ENCODE measurements around the gene COPS2.
A peak's percentile ranks its signal among the peaks of the same experiment; 100 is the strongest.
"Not testable (repeated sequence)": the region's sequence is repeated elsewhere in the genome, so short reads cannot be mapped to it uniquely, and the experiment has no call there.

Gene COPS2

DNA sequence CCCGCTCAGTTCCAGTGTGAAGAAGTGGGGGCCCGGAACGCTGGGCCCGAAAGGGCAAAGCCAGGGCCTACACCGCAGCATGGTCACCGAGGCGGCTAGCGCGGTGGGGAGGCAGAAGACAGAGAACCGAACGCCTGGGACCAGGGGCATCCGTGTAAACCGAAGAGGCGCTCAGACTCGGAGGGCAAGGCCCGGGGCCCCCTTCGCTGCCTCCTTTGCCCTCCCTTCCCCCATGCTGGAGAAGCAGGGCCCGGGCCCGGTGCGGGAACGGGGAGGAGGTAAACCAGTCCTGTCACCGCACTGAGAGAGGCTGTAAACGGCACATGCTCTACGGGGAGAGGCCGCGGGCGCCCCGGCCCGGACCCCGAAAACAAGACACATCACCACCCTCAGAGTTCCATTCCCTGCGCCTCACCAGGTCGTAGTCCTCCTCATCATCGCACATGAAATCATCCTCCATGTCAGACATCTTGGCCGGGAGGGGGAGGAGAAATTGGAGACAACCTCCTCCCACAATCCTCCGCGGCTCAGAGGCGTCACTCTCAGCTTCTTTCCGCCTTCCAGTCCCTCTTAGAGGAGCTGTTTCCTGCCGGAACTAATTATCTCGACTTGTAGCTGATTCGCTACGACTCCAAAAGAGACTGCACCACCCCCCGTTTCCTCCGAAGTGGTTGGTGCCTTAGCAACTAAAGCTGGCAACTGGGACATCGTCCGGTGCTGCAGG, at the start of gene COPS2:
Gene COPS2, minus strand, starts transcription at position 490 of the 724 bp plus-strand sequence. Its CDS starts 21 bp downstream, at position 469.
- DNase-seq = peak; percentile 98 to 99

DNA sequence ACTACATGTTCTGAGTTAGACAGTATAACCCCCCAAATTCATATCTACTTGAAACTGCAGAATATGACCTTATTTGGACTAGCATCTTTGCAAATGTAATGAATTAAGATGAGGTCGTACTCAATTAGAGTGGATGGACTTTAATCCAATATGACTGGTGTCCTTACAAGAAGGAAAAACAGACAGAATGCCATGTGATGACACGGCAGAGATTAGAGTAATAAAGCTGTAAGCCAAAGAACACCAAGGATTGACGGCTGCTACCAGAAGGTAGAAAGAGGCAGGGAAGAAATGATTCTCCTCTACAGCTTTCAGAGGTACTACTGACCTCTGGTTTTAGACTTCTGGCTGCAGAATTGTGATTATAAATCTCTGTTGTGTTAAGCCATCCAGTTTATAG, 44.9 kb upstream of the COPS2 start:
- DNase-seq = no peak

DNA sequence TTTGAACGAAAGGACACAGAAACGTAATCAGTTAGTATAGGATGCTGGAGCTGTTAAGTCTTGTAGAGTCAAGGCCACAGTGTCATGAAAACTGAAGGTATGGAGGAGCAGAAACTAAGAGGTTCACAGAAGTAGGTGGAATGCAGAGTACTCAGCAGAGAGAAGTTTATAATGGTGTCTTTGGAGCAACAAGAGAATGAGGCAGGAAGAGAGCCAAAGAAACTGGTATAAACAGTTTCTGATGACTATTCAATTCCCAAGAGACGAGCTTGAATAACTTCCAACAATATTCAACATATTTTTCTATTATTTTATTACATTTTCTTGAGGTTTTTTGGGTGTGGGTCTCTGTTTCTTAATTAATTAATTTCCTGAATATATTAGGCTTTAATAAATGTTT, 44.3 kb upstream of the COPS2 start:
- DNase-seq = no peak

DNA sequence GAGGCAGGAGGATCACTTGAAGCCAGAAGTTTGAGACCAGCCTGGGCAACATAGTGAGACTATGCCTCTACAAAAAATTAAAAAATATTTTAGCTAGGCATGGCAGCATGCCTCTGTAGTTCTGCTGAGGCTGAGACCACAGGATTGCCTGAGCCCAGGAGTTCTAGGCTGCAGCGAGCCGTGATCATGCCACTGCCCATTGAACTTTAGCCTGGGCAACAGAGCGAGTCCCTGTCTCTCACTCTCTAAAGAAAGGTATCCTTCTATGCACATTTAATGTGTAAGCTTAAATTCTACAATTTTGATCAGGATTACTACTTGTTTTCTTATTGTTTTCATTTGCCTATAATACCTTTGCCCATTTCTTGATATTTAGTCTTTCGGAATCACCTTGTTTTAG, 41.5 kb upstream of the COPS2 start:
- DNase-seq = no peak

DNA sequence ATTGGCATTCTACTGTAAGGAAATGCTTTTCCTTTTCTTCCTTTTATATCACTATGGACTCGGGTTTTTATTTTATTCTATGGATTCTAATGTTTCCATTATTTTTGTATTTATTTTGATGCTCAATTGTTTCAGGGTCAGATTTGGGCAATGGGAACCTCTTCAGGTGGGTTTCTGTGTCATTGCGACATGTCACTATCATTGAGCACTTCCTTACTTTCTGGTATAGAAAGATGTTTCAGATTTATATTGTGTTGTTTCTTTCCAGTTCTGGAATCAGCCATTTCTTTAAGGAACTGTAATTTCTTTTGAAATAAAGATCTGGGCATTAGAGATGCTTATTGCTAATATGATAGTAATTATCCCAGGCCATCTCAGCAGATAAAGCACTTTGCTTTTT, 36.5 kb upstream of the COPS2 start:
- no peak for DNase-seq

DNA sequence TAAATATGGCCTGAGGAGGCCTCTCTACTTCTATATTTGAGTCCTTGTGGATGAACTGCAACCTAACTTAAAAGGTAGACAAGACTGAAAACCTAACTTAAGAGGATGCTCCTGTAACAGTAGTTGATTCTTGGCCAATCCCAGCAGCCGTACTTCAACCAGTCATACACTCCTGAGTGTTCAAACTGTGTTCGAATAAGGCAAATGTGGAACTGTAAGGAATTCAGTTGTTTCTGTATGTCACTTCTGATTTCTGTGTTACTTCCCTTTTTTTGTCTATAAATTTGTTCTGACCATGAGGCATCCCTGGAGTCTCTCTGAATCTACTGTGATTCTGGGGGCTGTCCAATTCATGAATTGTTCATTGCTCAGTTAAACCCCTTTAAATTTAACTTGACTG, 35.2 kb upstream of the COPS2 start:
- DNase-seq = no peak

DNA sequence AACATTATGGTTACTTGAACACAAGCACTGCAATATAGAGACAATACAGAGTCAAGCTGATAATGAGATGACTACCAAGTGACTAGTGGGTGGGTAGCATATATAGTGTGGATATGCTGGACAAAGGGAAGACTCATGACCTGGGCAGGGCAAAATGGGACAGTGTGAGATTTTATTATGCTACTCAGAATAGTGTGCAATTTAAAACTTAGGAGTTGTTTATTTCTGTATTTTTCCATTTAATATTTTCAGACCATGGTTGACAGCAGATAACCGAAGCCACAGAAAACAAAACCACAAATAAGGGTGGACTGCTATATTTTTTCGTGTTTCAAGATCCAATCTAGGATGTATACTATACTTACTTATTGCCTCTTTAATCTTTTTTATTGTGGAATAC, 34.2 kb upstream of the COPS2 start:
- DNase-seq = no peak

DNA sequence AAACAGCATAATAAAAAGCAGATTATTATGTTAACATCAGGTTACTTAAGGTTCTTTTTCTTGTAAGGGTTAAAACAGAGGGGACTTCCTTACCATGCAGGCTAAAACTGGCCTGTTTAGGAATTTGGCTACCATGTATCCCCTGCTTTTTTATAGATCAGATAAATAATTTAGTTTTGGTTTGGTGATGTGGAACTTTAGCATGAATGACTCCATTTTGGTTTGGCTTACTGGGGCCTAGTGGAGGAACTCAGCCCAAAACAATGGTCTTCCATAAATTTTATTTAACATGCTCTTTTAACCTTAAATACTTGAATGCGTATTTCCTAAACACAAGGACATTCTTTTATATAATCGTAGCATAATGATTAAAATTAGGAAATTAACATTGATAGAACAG, 33.5 kb upstream of the COPS2 start:
- DNase-seq = no peak

DNA sequence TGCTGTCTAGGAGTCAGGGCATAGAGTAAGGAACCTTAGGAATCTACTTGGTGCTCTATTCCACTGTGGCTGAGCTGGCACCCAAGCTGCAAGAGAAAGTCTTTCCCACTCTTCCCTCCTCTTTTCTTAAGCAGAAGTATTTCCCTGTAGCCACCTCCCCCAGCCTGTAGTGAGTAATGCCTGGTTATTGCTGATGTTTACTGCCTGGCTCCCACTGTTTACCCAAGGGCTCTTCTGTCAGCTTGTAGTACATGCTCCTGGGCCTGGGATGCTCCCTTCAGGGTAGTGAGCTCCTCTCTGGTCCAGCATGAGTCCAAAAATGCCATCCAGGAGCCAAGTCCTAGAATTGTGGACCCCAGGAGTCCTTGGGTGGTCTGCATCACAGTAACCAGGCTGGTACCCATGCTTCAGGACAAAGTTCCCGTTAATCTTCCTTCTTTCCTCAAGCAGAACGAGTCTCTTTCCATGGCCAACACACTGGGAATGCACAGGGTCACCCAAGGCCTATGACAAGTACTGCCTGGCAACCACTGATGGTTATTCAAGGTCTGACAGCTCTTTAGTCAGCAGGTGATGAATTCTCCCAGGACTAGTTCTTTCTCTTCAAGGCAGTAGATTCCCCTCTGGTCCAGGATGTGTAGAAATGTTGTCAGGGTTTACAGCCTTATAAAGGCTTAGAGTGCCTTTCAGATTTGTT, 32.3 kb upstream of the COPS2 start:
- DNase-seq = no peak

DNA sequence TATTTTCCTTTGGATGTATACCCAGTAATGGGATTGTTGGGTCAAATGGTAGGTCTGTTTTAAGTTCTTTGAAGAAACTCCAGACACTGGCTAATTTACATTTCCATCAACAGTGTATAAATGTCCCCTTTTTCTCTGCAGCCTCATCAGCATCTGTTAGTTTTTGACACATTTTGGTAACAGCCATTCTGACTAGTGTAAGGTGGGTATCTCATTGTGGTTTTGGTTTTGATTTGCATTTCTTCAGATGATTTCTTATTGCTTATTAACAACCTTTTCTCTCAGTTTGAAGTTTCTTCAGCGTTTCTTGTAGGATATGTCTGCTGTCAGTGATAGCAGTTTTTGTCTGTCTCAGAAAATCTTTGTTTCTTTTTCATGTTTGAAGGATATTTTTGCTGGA, 30.1 kb upstream of the COPS2 start:
- DNase-seq = no peak

DNA sequence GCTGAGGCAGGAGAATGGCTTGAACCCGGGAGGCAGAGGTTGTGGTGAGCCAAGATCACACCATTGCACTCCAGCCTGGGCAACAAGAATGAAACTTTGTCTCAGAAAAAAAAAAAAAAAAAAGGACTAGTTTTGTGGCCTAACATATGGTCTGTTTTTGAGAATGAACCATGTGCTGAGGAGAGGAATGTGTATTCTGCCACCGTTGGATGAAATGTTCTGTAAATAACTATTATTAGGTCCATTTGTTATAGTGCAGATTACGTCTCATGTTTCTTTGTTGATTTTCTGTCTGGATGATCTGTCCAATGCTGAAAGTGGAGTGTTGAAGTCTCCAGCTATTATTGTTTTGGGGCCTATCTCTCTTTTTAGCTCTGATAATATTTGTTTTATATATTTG, 28.3 kb upstream of the COPS2 start:
- DNase-seq = not testable (repeated sequence)

DNA sequence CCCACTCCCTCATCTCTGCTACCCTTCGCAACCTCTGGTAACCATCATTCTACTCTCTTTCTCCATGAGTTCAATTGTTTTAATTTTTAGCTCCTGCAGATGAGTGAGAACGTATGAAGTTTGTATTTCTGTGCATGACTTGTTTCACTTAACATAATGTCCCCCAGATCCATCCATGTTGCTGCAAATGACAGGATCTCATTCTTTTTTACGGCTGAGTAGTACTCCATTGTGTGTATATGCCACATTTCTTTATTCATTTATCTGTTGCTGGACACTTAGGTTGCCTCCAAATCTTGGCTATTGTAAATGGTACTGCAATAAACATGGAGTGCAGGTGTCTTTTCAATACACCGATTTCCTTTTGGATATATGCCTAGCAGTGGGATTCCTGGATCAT, 26.7 kb upstream of the COPS2 start:
- DNase-seq = no peak

DNA sequence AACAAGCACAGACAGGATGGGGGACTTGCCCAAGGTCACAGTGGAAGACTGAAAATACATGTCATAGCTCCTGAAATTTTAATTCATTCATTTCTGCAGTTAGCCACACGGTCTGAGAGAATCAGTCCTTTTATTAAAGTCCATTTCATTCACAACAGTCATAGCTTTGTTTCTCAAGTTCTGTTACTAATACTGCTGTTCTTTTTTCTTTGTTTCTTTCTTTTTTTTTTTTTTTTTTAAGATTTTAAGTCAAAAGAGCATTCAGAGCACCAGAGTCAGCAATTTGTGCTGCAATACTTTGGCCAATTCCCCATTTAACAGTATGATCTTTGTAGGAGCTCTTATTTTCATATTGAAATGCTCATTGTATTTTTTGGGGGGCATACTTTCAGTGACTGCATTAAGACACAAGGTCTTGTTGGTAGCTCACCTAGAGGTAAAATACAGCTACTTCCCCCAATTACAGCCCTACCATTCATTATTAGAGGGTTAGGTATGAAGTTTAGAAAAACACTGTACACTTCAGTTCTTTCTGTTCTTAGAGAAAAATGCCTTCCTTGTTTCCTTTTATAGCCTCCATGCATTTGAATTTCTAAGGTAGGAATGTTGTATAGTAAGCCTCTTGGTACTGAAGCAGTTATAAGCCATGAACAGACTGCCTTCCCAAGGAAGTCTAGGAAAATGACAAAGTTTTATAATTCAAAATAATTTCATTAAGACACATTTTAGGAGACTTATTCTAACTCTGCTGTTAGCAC, 24.2 kb upstream of the COPS2 start:
- no peak for DNase-seq

DNA sequence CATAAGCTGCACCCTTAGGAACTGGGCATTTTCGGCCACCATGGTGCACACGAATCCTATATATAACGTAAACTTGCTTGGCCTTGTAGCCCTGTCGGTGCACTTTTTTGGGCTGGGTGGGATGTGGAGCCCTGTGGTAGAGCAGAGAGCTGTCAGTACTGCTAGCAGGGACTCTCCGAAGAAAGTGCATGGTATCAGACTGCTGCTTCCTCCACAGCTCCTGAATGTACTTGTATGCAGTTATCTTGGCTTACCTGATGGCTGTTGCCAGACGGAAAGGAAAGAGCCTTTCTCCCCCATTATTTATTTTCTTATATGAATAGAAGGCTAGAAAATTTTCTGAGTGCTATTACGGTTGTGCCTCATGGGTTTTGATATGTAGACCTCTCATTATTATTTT, 23.1 kb upstream of the COPS2 start:
- no peak for DNase-seq

DNA sequence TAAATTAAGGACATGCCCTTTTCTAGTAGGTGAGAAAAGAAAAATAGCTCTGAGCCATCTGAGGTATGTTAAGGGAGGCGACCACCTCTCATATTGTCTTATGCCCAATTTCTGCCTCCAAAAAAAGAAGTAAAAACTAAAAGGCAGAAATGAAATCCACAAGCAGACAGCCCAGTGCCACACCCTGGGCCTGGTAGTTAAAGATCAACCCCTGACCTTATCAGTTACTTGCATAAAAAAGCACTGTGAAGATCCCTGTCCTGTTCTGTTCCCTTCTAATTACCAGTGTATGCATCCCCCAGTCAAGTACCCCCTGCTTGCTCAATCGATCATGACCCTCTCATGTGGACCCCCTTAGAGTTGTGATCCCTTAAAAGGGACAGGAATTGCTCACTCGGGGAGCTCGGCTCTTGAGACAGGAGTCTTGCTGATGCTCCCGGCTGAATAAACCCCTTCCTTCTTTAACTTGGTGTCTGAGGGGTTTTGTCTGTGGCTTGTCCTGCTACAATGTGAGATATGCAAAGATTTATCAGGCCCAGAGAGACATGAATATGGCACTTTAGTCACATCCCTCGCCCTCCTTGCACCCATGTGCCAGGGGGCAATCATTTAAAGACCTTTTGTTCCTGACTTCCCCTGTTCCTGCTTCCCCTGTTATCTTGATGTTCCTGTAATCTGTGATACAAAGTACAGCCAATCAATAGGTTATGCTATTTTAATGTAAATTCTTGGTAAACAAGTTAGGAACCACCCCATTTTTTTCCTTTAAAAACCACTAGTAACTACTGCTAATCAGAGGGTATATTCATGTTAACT, 20.4 kb upstream of the COPS2 start:
- DNase-seq = not testable (repeated sequence)

DNA sequence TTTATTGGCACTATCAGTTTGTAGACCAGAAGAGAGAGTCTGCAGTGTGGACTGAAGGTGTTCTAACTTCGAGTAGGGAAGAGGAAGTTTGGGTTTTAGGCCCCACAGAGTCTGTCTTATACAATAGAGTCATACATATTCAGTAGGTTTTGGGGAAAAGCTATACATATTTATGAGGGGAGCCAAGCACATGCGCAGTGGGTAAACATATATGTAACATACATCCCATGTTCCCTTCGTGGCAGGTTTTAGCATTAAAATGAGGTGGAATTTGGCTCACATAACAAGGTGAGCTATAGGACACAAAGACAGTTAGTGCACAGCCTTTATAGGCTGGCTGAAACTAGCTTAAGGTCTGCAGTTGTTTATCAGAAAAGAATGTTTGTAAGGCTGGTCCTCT, 19.5 kb upstream of the COPS2 start:
- DNase-seq = no peak

DNA sequence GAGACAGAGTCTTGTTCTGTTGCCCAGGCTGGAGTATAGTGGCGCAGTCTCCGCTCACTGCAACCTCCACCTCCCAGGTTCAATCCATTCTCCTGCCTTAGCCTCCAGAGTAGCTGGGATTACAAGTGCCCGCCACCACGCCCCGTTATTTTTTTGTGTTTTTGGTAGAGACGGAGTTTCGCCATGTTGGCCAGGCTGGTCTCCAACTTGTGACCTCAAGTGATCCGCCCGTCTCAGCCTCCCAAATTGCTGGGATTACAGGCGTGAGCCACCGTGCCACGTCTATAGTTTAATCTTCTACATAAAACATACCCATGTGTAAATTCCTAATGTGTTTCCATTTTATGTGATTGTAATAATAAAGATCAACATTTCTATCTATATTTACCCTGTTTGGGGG, 16.4 kb upstream of the COPS2 start:
- DNase-seq = no peak

DNA sequence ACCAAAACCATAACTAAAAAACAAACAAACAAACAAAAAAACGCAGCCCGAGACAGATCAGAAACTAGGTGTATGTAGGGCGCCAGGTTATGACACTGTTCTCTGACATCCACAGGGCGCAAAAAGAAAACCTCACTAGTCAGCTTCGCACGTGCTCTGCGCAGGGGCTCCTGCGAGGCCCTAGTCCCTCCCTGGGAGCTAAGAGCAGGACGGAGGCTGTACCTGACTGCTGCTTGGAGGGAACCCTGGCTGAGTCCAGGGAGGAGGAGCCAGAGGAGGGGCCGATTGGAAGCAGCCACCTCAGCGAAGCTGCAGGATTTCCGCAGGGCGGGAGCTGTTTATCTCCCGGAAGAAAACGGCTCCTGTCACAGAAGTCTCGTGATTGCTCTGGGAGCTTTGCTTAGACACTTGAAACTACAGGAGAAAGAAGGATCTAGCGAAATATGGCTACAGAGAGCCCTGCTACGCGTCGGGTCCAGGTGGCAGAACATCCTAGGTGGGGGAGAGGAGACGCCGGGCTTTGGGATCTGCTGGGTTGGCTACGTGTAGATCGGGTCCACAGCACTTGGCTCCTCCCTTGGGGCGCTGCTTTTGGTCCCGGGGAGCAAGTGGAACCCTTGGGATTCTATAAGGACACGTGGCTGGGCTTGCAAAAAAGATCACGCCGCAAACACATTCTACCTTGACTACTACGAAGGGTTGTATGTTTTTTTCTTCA, 14.6 kb upstream of the COPS2 start, which contains the start of gene GALK2:
Gene GALK2, plus strand, starts transcription at position 368 of the 718 bp plus-strand sequence. Its CDS starts 76 bp downstream, at position 444.
- DNase-seq = peak; percentile 81 to 91

DNA sequence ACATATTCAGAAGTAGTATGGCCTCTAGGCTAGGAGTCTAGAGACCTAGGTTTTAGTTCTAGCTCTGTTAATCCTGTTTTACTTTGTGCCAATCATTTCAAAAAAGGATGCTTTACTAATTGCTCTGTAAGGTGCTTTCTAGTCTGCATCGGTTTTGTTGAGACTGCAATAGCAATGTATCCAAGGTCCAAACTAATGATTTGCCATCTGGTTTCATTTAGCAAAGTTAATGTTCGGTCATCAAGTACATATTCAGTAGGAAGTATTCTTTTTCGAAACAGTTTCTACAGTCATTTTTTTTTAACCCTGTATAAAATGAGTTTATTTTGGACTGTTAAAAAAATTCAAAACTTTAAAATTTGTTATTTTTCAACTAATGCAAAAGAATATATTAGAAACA, 12.6 kb upstream of the COPS2 start:
- no peak for DNase-seq

DNA sequence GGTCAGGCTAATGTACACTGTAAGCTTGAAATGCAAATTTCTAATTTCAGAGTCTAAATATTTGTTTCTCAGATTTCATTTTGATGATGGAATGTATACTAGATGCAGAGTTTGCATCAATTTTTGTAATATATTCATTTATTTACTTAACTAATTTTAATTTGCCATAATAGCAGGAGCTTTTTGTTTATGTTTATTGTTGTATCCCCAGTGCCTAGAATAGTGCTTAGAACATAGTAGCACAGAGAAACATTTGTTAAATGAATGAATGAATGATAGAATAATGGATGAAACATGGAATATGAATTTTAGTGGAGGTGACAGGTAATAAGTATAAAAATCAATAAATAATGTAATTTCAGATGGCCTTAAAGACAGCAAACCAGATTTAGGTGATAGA, 9.5 kb upstream of the COPS2 start:
- no peak for DNase-seq

DNA sequence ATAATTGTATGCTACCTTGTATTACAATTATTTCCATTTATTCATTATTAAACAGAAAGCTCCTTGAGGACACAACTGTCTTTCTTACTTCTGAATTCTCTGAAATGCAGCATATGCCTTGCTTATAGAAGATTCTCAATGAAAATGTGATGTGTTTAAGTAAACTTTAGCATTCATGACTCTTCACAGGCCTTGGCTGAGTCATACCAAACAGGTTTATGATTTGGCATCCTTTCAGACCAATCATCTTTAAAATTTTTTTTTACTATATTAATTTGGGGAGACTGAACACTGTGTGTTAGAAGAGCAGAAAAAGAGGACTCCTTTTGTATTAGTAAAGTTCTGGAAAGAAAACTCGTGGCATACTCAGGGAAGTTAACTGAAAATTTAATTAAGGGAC, 8.3 kb upstream of the COPS2 start:
- no peak for DNase-seq

All from NCI-H524 (cell line).